D341Med (cell line): ENCODE results near the gene SLC9A4.
"Not testable (repeated sequence)": the region's sequence is repeated elsewhere in the genome, so short reads cannot be mapped to it uniquely, and the experiment has no call there.

Source experiments
- DNase-seq: peaks from one replicate; pipeline ENCODE4 v3.0.0; 2012; ENCODE audit warnings: low spot score

Gene SLC9A4

DNA sequence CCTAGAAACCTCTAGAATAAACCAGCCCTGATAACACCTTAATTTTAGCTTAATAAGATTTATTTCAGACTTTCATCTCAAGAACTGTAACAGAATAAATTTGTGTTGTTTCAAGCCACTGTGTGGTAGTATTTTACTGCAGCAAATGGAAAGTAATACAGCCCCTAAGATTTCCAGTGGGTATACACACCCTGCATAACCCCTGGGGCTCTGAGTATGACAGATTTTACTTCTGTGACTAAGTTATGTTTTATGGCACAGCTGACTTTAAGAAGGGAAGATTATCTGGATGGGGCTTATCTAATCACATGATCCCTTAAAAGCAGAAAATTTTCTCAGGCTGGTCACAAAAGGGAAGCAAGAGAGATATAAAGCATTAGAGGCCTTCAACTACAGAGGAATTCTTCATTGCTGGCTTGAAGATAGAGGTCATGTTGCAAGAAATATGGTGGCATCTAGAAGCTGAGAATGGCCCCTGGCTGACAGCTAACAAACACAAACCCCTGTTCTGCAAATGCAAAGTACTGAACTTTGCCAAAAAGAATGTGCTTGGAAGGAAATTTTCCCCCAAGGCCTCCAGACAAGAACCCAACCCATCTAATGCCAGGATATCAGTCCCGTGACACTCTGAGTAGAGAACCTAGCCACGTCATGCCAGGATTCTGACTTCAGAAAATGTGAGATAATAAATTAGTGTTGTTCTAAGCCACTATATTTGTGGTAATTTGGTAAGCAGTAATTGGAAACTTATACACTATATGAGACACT is 78.5 kb downstream of the SLC9A4 start:
- DNase-seq, result no peak

- no peak for DNase-seq
Measured at GRCh38 chr2:102553601-102554000, 80.6 kb downstream of the SLC9A4 start.

GRCh38 chr2:102558463-102558862 is 85.4 kb downstream of the SLC9A4 start:
- DNase-seq, result no peak

GRCh38 chr2:102562542-102562941 is 89.5 kb downstream of the SLC9A4 start:
- DNase-seq, result not testable (repeated sequence)

DNA sequence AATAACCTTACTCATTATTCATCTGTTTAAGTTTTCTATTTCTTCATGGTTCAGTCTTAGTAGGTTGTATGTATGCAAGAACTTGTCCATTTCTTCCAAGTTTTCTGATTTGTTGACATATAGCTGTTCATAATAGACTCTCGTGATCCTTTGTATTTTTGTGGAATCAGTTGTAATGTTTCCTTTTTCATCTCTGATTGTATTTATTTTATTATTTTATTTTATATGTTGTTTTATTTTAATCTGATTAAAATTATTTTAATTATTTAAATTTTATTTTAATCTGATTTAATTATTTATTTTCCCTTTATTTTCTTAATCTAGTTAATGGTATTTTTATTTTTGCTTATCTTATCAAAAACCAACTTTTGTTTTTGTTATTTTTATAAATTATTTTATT is 102.9 kb downstream of the SLC9A4 start:
- no peak for DNase-seq

- no peak for DNase-seq
Measured at GRCh38 chr2:102578376-102578775, 105.3 kb downstream of the SLC9A4 start.

GRCh38 chr2:102581911-102582310 is 108.9 kb downstream of the SLC9A4 start:
- DNase-seq, result no peak

DNA sequence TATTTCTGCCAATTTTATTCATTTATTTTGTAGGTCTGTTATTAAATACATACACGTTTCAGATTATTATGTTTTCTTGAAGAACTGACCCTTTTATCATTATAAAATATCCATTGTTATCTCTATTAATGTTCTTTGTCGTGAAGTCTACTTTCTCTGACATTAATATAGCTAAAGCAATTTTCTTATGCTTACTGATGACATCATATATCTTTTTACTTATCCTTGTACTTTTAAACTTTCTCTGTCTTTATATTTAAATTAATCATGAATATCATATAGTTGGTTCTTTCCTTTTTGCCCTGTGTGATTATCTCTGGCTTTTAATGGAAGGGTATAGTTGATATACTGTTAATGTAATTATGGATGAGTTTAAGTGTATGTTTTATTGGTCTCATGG is 109.8 kb downstream of the SLC9A4 start:
- no peak for DNase-seq
